ENCODE measurements around the gene ZNF622.

ZNF622 gene

GRCh38 chr5:16412556-16412955 is 53.0 kb downstream of the ZNF622 start:
- no peak for DNase-seq (ENCODE audit: low spot score)

GRCh38 chr5:16411741-16412455 is 53.7 kb downstream of the ZNF622 start:
- DNase-seq (ENCODE audit: low spot score): no peak
- no peak for TF ChIP-seq CTCF (IDR thresholded peaks at IDR 0.05; ENCODE audit: extremely low read depth, missing control alignments)

More at GRCh38 chr5:16412556-16412955, 53.0 kb downstream of the ZNF622 start:
- TF ChIP-seq CTCF (IDR thresholded peaks at IDR 0.05; ENCODE audit: extremely low read depth, missing control alignments): no peak

- no peak for DNase-seq (ENCODE audit: low spot score)
- TF ChIP-seq CTCF (IDR thresholded peaks at IDR 0.05; ENCODE audit: extremely low read depth, missing control alignments): no peak
These were observed 54.4 kb downstream of the ZNF622 start for GRCh38 chr5:16411235-16411634.

- DNase-seq (ENCODE audit: low spot score): no peak
These were observed 55.3 kb downstream of the ZNF622 start for GRCh38 chr5:16410338-16410737.

GRCh38 chr5:16406630-16407029 is 59.0 kb downstream of the ZNF622 start:
- no peak for TF ChIP-seq CTCF (IDR thresholded peaks at IDR 0.05; ENCODE audit: extremely low read depth, missing control alignments)
- no peak for DNase-seq (ENCODE audit: low spot score)

More at GRCh38 chr5:16410338-16410737, 55.3 kb downstream of the ZNF622 start:
- no peak for TF ChIP-seq CTCF (IDR thresholded peaks at IDR 0.05; ENCODE audit: extremely low read depth, missing control alignments)

GRCh38 chr5:16406023-16406422 is 59.6 kb downstream of the ZNF622 start:
- no peak for DNase-seq (ENCODE audit: low spot score)
- no peak for TF ChIP-seq CTCF (IDR thresholded peaks at IDR 0.05; ENCODE audit: extremely low read depth, missing control alignments)
